ENCODE measurements around the gene LIMS1.
"Not testable (repeated sequence)": the region's sequence is repeated elsewhere in the genome, so short reads cannot be mapped to it uniquely, and the experiment has no call there.

Gene LIMS1

DNA sequence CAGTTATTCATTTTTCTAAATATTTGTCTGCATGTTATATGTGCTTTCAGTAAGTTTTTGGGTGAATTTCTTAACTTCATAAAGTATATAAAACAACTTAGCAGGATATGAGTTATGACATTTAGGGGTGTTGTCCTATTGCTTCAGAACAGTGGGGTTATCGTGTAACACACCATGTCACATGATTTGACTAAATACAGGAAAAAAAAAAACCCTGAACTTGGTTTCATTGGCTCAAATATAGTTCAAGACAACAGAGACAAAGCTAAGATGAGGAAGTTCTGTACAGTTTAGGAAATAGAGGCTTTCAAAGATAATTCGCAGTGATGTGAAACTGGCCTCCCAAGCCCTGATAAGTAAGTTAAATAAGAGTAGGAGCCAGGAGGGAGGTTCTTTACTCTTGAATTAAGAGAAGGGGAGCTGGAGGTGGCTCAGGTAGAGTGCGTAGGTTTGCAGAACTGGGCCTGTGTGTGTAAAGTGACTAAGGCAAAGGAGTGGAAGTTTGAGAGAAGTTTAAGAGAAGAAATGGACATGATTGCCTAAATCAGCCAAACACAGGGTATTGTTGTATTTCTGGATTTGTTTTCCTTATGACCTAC is 53.9 kb downstream of the LIMS1 start:
- no peak for DNase-seq

- no peak for DNase-seq
Observed at GRCh38 chr2:108589372-108589771, 55.1 kb downstream of the LIMS1 start.

GRCh38 chr2:108589781-108590180 is 55.5 kb downstream of the LIMS1 start:
- no peak for DNase-seq

GRCh38 chr2:108591163-108591562 is 56.9 kb downstream of the LIMS1 start:
- no peak for DNase-seq

- no peak for DNase-seq
Observed at GRCh38 chr2:108593547-108594098, 59.4 kb downstream of the LIMS1 start.

DNA sequence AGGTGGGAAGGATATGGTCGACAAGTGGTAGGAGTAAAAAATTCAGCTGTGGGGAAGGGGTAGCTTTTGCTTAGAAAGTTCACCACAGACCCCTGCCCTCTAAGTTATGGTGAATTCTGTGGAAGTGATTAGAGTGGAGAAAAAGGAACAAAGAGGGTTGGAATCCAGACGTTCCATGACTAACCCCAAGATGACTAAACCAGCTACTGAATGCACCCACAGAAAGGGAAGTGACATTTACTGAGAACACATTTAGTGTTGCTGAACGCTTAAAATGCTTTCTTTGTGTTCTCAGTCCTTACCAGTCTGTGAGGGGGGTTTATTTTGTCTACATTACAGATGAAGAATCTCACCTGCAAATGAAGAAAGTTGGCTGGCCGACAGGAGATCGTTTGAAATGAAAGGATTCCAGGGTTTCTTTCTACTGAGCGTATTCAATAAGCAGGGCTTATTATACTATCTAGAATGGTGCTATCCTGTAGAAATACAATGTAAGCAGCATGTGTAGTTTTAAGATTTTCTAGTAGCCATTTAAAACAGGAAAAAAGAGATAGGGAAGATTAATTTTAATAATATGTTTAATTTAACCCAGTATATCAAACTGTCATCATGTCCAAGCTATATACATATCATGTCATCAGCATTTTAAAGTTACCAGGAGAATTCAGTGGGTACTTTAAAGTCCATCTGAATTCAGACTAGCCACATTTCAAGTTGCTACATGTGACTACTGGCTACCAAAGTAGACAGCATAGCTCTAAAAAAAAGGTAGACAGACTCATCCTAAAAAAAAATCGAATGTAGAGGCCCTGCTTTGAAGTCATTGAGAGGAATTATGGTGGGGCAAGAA is 60.1 kb downstream of the LIMS1 start:
- no peak for DNase-seq

DNA sequence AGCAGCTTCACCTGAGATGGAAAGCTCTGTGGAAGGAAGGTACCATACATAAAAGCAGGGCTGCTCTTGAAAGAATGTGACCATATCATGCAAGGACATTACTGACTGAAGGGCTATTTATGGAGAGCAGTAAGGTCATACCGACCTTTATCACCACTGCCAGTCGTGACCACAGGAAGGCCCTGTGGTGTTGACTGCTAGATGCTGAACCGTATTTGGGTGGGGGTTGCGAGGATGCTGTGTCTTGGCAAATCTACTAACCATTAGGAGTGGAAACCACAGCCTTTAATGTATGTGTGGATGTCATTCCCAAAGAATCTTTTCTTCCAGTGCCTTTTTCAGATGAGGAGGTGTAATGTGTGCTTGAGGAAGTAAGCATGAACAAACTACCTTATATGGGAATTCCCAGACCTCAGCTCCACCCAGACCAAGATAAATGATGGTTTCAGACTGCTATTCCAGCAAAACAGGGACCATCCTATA is 60.8 kb downstream of the LIMS1 start:
- no peak for DNase-seq

GRCh38 chr2:108595771-108596170 is 61.5 kb downstream of the LIMS1 start:
- DNase-seq: not testable (repeated sequence)

DNA sequence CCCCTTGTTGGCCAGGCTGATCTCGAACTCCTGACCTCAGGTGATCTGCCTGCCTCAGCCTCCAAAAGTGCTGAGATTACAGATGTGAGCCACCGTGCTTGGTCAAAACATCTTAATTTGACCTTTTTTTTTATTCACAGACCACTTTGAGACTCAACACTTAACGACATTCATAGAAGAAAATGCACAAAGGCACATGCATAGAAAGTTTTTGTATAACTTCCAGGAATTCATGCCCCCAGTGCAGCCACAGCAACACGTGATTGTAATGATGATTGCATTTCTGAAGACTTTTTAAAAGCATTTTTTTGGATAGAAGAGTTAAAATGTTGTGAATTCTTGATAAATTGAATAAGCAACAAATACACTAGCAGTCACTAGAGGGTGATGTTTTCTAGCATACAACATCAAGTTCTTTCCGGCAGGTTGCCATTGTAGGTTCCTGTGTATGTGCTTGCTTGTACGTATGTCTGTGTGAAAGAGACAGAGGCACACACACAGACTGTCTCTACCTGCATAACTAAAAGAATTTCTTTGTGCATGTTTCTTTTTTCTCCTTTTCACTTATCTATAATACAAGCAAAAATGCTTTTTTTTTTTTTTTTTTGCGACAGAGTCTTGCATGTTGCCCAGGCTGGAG is 63.0 kb downstream of the LIMS1 start:
- DNase-seq: not testable (repeated sequence)

DNA sequence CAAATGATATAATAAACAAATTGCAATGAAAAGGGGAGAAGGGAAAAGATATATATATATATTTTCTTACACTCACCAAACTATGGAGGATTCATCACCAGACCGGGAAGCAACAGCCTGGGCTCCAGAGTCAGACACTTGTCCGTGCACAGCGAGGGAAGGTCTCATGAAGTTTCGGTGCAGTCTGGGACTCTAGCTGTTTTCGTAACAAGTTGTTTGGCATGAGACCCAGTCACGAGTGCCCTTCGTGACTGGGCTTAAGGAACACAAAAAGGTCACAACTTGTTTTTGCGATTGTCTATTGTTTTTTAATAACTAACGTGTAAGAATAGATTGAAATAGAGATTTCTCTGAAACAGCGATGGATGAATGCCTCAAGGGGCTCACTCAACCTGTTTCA is 66.9 kb downstream of the LIMS1 start:
- DNase-seq: not testable (repeated sequence)

GRCh38 chr2:108602422-108602821 is 68.2 kb downstream of the LIMS1 start:
- DNase-seq: no peak

DNA sequence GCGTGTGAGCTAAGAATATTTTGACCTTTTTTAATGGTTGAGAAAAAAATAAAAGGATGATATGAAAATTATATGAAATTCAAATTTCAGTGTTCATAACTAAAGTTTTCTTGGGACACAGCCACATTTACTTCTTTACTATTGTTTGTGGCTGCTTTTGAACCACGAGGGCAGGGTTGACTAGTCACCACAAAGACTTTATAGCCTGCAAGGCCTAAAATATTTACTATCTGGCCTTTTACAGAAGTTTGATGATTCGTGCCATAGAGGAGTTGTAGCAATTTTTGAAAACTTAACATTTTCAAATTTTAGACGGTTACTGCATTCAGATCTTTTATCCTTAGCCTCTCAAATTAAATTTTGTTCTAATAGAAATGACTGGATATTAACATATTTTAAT is 69.9 kb downstream of the LIMS1 start:
- no peak for DNase-seq

DNA sequence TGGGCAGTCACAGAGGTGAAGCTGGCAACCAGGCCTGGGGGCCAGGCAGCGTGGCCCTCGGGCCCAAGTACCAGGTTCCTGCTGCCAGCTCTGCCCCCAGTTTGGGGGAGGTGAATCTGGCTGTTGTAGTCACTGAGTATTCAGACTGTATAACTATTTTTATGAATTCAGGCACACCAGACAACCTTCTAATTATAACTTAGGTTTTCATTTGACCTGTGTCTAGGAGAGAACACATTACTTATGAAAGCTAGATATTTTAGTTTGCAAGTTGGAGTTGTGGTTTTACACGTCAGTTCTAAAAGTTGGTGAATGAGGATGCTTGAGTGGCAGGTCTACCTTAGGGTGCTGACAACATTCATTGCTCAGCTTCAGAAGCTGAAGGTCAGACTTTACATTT is 71.7 kb downstream of the LIMS1 start:
- DNase-seq: no peak

- DNase-seq: no peak
Observed at GRCh38 chr2:108607706-108608301, 73.5 kb downstream of the LIMS1 start.

GRCh38 chr2:108611021-108611420 is 76.8 kb downstream of the LIMS1 start:
- no peak for DNase-seq

DNA sequence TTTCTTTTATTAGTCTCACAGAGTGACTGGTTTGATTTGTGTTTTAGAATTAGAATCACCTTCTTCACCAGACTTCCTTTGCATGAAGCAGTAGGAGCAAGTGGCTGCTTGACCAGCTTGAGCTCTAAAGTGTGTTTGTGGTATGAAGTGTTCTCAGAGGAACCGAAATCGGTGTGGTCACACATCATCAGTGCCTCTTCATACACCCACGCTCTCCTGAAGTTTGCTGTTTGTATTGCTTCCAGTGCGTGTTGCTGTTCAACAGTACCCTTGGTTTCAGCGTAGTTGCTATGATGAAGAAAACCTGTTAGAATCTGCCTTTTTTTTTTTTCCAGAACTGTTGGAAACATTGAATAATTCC is 77.9 kb downstream of the LIMS1 start:
- no peak for DNase-seq

GRCh38 chr2:108612514-108613183 is 78.4 kb downstream of the LIMS1 start:
- no peak for DNase-seq

GRCh38 chr2:108613261-108614042 is 79.2 kb downstream of the LIMS1 start:
- DNase-seq: no peak

DNA sequence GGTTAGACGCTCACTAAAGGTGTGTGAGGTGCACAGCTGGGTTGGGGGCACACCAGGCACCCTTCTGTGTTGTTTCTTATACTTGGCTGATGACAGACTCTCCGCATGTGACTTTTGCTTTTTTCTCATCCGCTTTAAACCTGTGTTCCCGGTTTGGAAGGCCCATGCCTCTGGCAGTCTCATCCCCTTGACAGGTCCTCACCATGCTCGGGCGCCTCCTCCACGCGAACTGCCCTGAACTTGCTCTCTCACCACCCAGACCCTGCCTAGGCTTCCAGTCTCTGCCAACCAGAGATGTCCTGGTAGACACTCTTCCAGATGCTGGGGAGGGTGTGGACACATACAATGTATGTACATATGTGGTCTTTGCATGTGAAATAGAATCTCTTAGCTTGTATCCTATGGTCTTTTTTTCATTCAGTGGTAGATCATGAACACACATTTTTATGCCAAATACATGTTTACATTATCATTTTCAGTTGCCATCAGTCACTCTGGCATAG is 79.8 kb downstream of the LIMS1 start:
- no peak for DNase-seq

DNA sequence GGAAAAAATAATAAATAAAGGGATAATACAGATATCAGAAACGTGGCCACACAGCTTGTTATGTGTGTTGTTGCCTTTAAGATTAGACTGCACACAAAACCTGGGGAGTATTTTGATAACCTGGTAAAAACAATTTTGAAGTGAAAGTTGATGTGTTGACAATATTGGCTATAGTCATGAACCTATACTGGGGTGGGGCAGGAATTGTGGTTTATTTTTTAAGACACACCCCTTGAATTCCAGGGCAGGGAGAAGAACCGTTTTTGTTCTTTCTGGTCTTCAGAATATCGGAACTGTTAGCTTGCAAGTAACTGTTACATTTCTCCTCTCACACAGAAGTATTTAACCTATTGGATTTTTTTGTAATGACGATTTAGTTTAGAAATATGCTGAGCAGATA is 80.4 kb downstream of the LIMS1 start:
- no peak for DNase-seq

- DNase-seq: no peak
Observed at GRCh38 chr2:108615480-108616090, 81.3 kb downstream of the LIMS1 start.

All from GOT3 (cell line).